Type B pancreatic cell (in vitro differentiated cells): ENCODE data around the gene OPHN1. TPM values are rescaled to one million over a fixed set of nuclear protein-coding genes. Genes with fewer than 3 reads are reported as not detected.
"Not testable (repeated sequence)": the region's sequence is repeated elsewhere in the genome, so short reads cannot be mapped to it uniquely, and the experiment has no call there.

Experiments used
- DNase-seq: peaks from one replicate; pipeline ENCODE4 v3.0.0; 2021; ENCODE audit warnings: mixed read lengths; ENCODE audit not compliant: unreplicated experiment; ENCODE audit errors: extremely low spot score
- H3K27ac Mint-ChIP-seq: 2 replicates; pipeline ENCODE4 v1.8.0; 2021; ENCODE audit warnings: mild to moderate bottlenecking, mixed read lengths
- H3K27me3 Mint-ChIP-seq: 2 replicates; pipeline ENCODE4 v1.8.0; 2021; ENCODE audit warnings: mixed read lengths
- H3K36me3 Mint-ChIP-seq: 2 replicates; pipeline ENCODE4 v1.8.0; 2021; ENCODE audit warnings: mixed read lengths
- H3K4me1 Mint-ChIP-seq: one replicate; pipeline ENCODE4 v1.8.0; 2021; ENCODE audit warnings: mixed read lengths; ENCODE audit not compliant: unreplicated experiment
- H3K4me3 Mint-ChIP-seq: 2 replicates; pipeline ENCODE4 v1.8.0; 2021; ENCODE audit warnings: mild to moderate bottlenecking, mixed read lengths
- H3K9me3 Mint-ChIP-seq: 2 replicates; pipeline ENCODE4 v1.8.0; 2021; ENCODE audit warnings: mixed read lengths
- CTCF ChIP-seq: fragments of 200-600 bp; sonication (generic); conservative IDR thresholded peaks from 2 replicates; pipeline ENCODE4 v1.5.0; 2021; ENCODE audit warnings: antibody characterized with exemption, mild to moderate bottlenecking
- total RNA-seq: library from RNA; stranded (reverse); gene quantifications from 2 replicates; pipeline ENCODE4 v1.2.1, GENCODE V29; 2021; ENCODE audit warnings: low replicate concordance

Gene OPHN1
- total RNA-seq, 1 donor from 2014 or later, result 7.4 TPM

GRCh38 chrX:68355629-68355920 lies 77.7 kb downstream of the OPHN1 start:
- no peak overlapping the region for H3K4me3 Mint-ChIP-seq
- no peaks in the 10 kb centered on the region for H3K27me3 Mint-ChIP-seq
- H3K9me3 Mint-ChIP-seq, result no peaks in the 10 kb centered on the region
- peak overlapping the region; percentile 1 for H3K27ac Mint-ChIP-seq
- no peaks in the 10 kb centered on the region for H3K4me1 Mint-ChIP-seq
- H3K36me3 Mint-ChIP-seq, result no peaks in the 10 kb centered on the region
- TF ChIP-seq CTCF, result no peak
- DNase-seq, result no peak

GRCh38 chrX:68354879-68355628 lies 78.2 kb downstream of the OPHN1 start:
- Mint-ChIP-seq H3K27ac (peak overlapping the region; percentile 1), H3K36me3 (no peaks in the 10 kb centered on the region), H3K9me3 (no peaks in the 10 kb centered on the region), H3K4me1 (no peaks in the 10 kb centered on the region), H3K4me3 (no peak overlapping the region), H3K27me3 (no peaks in the 10 kb centered on the region)
- no peak for TF ChIP-seq CTCF
- DNase-seq, result no peak

GRCh38 chrX:68345025-68345424 lies 88.3 kb downstream of the OPHN1 start:
- TF ChIP-seq CTCF, result no peak
- H3K27ac Mint-ChIP-seq, result no peak overlapping the region

GRCh38 chrX:68343551-68343950 lies 89.7 kb downstream of the OPHN1 start:
- peaks cover 1% of the 10 kb centered on the region for H3K9me3 Mint-ChIP-seq
- no peak for TF ChIP-seq CTCF
- DNase-seq, result no peak
- H3K4me1 Mint-ChIP-seq, result no peaks in the 10 kb centered on the region
- no peak overlapping the region for H3K4me3 Mint-ChIP-seq
- no peaks in the 10 kb centered on the region for H3K36me3 Mint-ChIP-seq
- no peak overlapping the region for H3K27ac Mint-ChIP-seq
- H3K27me3 Mint-ChIP-seq, result no peaks in the 10 kb centered on the region

More at GRCh38 chrX:68345025-68345424, 88.3 kb downstream of the OPHN1 start:
- H3K36me3 Mint-ChIP-seq, result no peaks in the 10 kb centered on the region
- DNase-seq, result no peak
- H3K4me1 Mint-ChIP-seq, result no peaks in the 10 kb centered on the region
- no peak overlapping the region for H3K4me3 Mint-ChIP-seq
- no peaks in the 10 kb centered on the region for H3K27me3 Mint-ChIP-seq
- peaks cover 4% of the 10 kb centered on the region for H3K9me3 Mint-ChIP-seq

GRCh38 chrX:68332201-68332731 lies 101.0 kb downstream of the OPHN1 start:
- TF ChIP-seq CTCF, result no peak
- Mint-ChIP-seq H3K27ac (no peak overlapping the region), H3K27me3 (no peaks in the 10 kb centered on the region), H3K36me3 (no peaks in the 10 kb centered on the region), H3K9me3 (no peaks in the 10 kb centered on the region), H3K4me3 (no peak overlapping the region), H3K4me1 (no peaks in the 10 kb centered on the region)
- DNase-seq, result no peak

GRCh38 chrX:68326841-68327240 lies 106.5 kb downstream of the OPHN1 start:
- not testable (repeated sequence) for H3K36me3 Mint-ChIP-seq, DNase-seq, H3K27me3 Mint-ChIP-seq, H3K4me1 Mint-ChIP-seq, H3K9me3 Mint-ChIP-seq, H3K27ac Mint-ChIP-seq, H3K4me3 Mint-ChIP-seq
